Mesodermal cell (in vitro differentiated cells): Measurements from ENCODE around the gene C5orf22.
A peak's percentile ranks its signal among the peaks of the same experiment; 100 is the strongest.
"Not testable (repeated sequence)": the region's sequence is repeated elsewhere in the genome, so short reads cannot be mapped to it uniquely, and the experiment has no call there.

Experiments
- H3K27ac ChIP-seq: 2 replicates; pipeline ENCODE4 v1.7.0; 2013; ENCODE audit warnings: mild to moderate bottlenecking, low read depth, low read length, moderate library complexity; ENCODE audit not compliant: severe bottlenecking
- H3K36me3 ChIP-seq: 2 replicates; pipeline ENCODE4 v1.7.1; 2013; ENCODE audit warnings: mild to moderate bottlenecking, low read length, moderate library complexity; ENCODE audit not compliant: control insufficient read depth, insufficient read depth
- H3K4me1 ChIP-seq: one replicate; pipeline ENCODE4 v1.7.1; 2013; ENCODE audit warnings: mild to moderate bottlenecking, low read length; ENCODE audit not compliant: insufficient read depth, control insufficient read depth, poor library complexity, severe bottlenecking
- H3K4me3 ChIP-seq: 2 replicates; pipeline ENCODE4 v1.7.0; 2013; ENCODE audit warnings: low read length, control low read depth, mild to moderate bottlenecking; ENCODE audit not compliant: insufficient read depth, poor library complexity, severe bottlenecking; ENCODE audit errors: extremely low read depth
- H3K9me3 ChIP-seq: 2 replicates; pipeline ENCODE4 v1.7.1; 2013; ENCODE audit warnings: mild to moderate bottlenecking, low read length, moderate library complexity; ENCODE audit not compliant: control insufficient read depth
- WGBS, 2 experiments: methylation state at CpG; one replicate each; pipeline ENCODE4 v1.1.5; 2013; ENCODE audit warnings: missing lambda C conversion rate in 2 of 2; ENCODE audit not compliant: insufficient coverage in 2 of 2; 5-methylcytosine and 5-hydroxymethylcytosine counted together

The C5orf22 gene

DNA sequence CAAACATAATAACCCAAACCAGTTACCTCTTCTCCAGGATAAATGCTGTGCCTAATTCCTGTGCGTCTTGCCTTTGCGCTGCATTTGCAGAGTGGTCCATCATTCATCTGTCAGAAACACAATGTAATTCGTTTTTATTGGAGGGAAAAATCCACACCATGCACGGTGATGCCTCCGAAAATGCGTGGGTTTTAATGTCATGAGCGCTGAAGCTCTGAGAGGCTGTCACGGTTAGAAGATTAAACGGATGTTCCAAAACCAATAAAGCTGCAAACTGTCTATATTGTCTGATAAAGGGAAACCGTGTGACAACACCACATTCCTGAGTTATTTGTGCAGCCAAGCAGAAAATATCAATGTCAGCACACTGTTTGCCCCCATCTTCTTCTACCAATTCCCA is 27.6 kb upstream of the C5orf22 start:
- H3K27ac ChIP-seq, result no peak overlapping the region
- H3K4me3 ChIP-seq, result no peak overlapping the region
- H3K4me1 ChIP-seq, result no peaks in the 10 kb centered on the region
- 92 to 97% methylated on average over 9 to 10 of the region's 10 CpGs for WGBS, 2 experiments
- peaks cover 75% of the 10 kb centered on the region for H3K36me3 ChIP-seq
- no peaks in the 10 kb centered on the region for H3K9me3 ChIP-seq

GRCh38 chr5:31511305-31511704 is 20.8 kb upstream of the C5orf22 start:
- H3K4me1 ChIP-seq, result no peaks in the 10 kb centered on the region
- H3K4me3 ChIP-seq, result no peak overlapping the region
- WGBS, 2 experiments, result 96 to 98% methylated on average over 3 to 4 of the region's 4 CpGs
- H3K27ac ChIP-seq, result no peak overlapping the region
- peaks cover 75% of the 10 kb centered on the region for H3K36me3 ChIP-seq
- no peaks in the 10 kb centered on the region for H3K9me3 ChIP-seq

- Histone ChIP-seq H3K36me3 (peaks cover 55% of the 10 kb centered on the region), H3K9me3 (no peaks in the 10 kb centered on the region), H3K27ac (no peak overlapping the region), H3K4me1 (no peaks in the 10 kb centered on the region), H3K4me3 (no peak overlapping the region)
- no CpG with 5 or more reads among the region's 1 CpG for WGBS, 2 experiments
Measured at GRCh38 chr5:31516802-31517201, 15.3 kb upstream of the C5orf22 start.

- WGBS, 2 experiments, result no CpG with 5 or more reads among the region's 4 CpGs
- Histone ChIP-seq H3K4me3 (no peak overlapping the region), H3K27ac (no peak overlapping the region), H3K9me3 (no peaks in the 10 kb centered on the region), H3K4me1 (peaks cover 4% of the 10 kb centered on the region), H3K36me3 (peaks cover 70% of the 10 kb centered on the region)
Measured at GRCh38 chr5:31523041-31523440, 9.1 kb upstream of the C5orf22 start.

GRCh38 chr5:31530541-31531265 is 1.4 kb upstream of the C5orf22 start:
- H3K4me1 ChIP-seq, result peaks cover 9% of the 10 kb centered on the region
- H3K9me3 ChIP-seq, result no peaks in the 10 kb centered on the region
- H3K27ac ChIP-seq, result no peak overlapping the region
- H3K36me3 ChIP-seq, result peaks cover 67% of the 10 kb centered on the region
- H3K4me3 ChIP-seq, result peak overlapping the region; percentile 74
- 70 to 100% methylated on average over 1 to 4 of the region's 9 CpGs for WGBS, 2 experiments

DNA sequence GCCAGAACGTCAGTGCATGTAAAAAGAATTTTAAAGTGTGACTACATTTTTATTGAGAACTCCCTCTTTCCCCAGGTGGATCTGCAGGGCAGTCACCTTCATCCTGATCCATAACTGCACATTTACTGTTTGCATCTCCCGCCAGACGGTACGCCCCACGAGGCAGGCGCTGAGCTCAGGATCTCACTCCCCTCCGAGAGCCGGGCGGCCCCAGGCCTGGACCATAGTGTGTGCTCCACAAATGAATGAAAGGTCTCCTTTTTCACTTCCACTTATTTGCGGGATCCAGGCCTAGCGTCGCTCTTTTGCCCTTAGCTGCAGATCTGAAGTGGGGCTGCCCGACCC is 586 bp upstream of the C5orf22 start:
- Histone ChIP-seq H3K4me1 (peaks cover 9% of the 10 kb centered on the region), H3K36me3 (peaks cover 66% of the 10 kb centered on the region), H3K27ac (peak overlapping the region; percentile 25), H3K4me3 (peak overlapping the region; percentile 74), H3K9me3 (no peaks in the 10 kb centered on the region)
- 0 to 1% methylated on average over 12 of the region's 13 CpGs for WGBS, 2 experiments

DNA sequence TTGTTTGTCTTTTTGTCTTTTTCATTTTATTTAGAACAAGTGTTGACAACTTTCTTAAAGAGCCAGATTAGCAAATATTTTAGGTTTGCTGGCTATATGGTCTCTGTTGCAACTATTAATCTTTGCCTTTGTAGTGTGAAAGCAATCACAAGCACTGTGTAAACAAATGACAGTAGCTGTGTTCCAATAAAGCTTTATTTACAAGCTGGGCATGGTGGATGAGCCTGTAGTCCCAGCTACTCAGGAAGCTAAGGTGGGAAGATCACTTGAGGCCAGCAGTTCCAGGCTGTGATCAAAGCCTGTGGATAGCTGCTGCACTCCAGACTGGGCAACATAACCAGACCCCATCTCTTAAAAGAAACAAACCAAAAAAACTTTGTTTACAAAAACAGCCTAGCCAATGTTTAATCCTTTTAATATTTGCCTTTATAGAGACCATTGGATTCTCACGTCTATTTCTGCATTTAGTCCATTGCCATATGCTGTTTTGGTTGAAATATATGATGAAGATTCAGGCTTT is 2.5 kb downstream of the C5orf22 start:
- WGBS, 2 experiments, result 83% methylated on average over 1 of the region's 1 CpG; no CpG with 5 or more reads in 1 of the 2 experiments
- Histone ChIP-seq H3K4me3 (no peak overlapping the region), H3K27ac (no peak overlapping the region), H3K4me1 (peaks cover 9% of the 10 kb centered on the region), H3K9me3 (no peaks in the 10 kb centered on the region), H3K36me3 (peaks cover 61% of the 10 kb centered on the region)

DNA sequence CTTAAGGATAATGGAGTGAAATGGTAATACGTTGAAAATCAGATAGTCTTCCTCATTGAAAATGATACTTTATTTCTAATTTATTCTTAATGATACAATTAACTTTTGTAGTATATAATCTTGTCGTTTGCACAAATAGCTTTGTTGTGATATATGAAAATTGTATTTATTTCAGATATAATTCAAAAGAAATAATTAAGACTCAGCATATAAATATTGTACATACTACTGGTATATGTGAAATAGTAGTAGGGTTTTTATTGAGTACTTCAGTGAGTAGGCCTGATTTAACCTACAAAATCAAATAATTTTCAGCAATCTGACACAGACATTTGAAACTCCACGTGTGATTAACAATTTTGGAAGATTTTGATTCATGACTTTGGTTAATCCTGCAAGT is 4.8 kb downstream of the C5orf22 start:
- Histone ChIP-seq H3K4me3 (no peak overlapping the region), H3K36me3 (peaks cover 73% of the 10 kb centered on the region), H3K9me3 (no peaks in the 10 kb centered on the region), H3K27ac (no peak overlapping the region), H3K4me1 (peaks cover 4% of the 10 kb centered on the region)
- WGBS, 2 experiments, result 67 to 100% methylated on average over 1 of the region's 3 CpGs

DNA sequence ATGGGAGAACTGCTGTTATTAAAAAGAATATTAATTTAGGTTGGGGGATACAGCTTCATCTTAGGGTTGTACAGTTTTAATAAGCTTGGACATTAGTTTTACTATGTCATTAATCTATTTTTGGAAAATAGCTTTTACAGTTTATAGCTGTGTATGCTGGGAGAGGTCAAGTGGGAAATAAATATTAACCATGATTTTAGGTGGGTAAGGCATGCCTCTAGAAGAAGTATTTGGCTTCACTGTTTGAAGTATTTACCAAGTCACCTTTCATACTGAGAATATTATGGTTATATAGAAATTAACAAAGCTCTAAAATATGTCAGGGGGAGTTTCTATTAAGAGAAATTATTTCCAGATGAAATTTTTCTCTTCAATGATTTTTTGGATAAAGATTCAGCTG is 5.2 kb downstream of the C5orf22 start:
- H3K27ac ChIP-seq, result no peak overlapping the region
- no peaks in the 10 kb centered on the region for H3K9me3 ChIP-seq
- H3K36me3 ChIP-seq, result peaks cover 77% of the 10 kb centered on the region
- H3K4me3 ChIP-seq, result no peak overlapping the region
- H3K4me1 ChIP-seq, result peaks cover 4% of the 10 kb centered on the region

DNA sequence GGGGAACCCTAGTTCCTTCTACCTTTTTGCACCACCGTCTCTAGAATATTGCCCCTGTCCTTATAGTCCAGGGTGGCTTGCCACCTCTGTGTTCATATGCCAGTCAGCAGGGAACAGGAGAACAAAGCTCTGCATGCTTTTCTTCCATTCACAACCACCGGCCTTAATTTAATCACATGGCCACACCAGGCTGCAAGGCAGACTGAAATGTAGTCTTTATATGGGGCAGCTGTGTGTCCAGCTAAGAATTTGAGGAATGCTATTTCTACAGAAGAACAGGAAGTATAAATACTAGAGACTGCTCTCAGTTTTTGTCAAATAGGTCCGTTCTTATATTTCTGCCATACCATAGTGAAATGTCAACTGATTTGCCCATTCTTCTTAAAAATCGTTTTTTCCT is 5.8 kb downstream of the C5orf22 start:
- peaks cover 4% of the 10 kb centered on the region for H3K4me1 ChIP-seq
- no peak overlapping the region for H3K27ac ChIP-seq
- H3K4me3 ChIP-seq, result no peak overlapping the region
- H3K36me3 ChIP-seq, result peaks cover 80% of the 10 kb centered on the region
- H3K9me3 ChIP-seq, result no peaks in the 10 kb centered on the region
- 90 to 100% methylated on average over 1 to 3 of the region's 4 CpGs for WGBS, 2 experiments

GRCh38 chr5:31549114-31549513 is 17.0 kb downstream of the C5orf22 start:
- H3K36me3 ChIP-seq, result peaks cover 89% of the 10 kb centered on the region
- not testable (repeated sequence) for H3K9me3 ChIP-seq, H3K27ac ChIP-seq, H3K4me1 ChIP-seq, H3K4me3 ChIP-seq
- WGBS, 2 experiments, result 83 to 100% methylated on average over 1 to 2 of the region's 2 CpGs
